Effector memory CD4-positive, alpha-beta T cell (primary cell): Measurements from ENCODE around the gene PBX1.

Source experiments
- DNase-seq, 3 donors: peaks; one replicate each; pipeline ENCODE4 v3.0.0-alpha.2; 2020
- H3K27ac ChIP-seq: 2 replicates; pipeline ENCODE4 v1.7.0; 2013; ENCODE audit warnings: mild to moderate bottlenecking, low read length, moderate library complexity; ENCODE audit not compliant: insufficient read depth, poor library complexity, severe bottlenecking
- H3K27me3 ChIP-seq: replicated peaks from 2 replicates; pipeline ENCODE4 v1.7.0; 2013; ENCODE audit warnings: mild to moderate bottlenecking, low read length; ENCODE audit not compliant: insufficient read depth, control insufficient read depth, poor library complexity, severe bottlenecking
- H3K36me3 ChIP-seq: 2 replicates; pipeline ENCODE4 v1.7.0; 2013; ENCODE audit warnings: mild to moderate bottlenecking, low read length, moderate library complexity; ENCODE audit not compliant: control insufficient read depth, insufficient read depth
- H3K4me1 ChIP-seq: 2 replicates; pipeline ENCODE4 v1.7.0; 2013; ENCODE audit warnings: low read length, mild to moderate bottlenecking; ENCODE audit not compliant: control insufficient read depth, insufficient read depth, poor library complexity, severe bottlenecking
- H3K4me3 ChIP-seq: 2 replicates; pipeline ENCODE4 v1.7.0; 2013; ENCODE audit warnings: low read length, low read depth, mild to moderate bottlenecking; ENCODE audit not compliant: insufficient read depth, poor library complexity, severe bottlenecking
- H3K9me3 ChIP-seq: 2 replicates; pipeline ENCODE4 v1.7.0; 2013; ENCODE audit warnings: mild to moderate bottlenecking, low read length, moderate library complexity; ENCODE audit not compliant: control insufficient read depth

PBX1 gene

DNA sequence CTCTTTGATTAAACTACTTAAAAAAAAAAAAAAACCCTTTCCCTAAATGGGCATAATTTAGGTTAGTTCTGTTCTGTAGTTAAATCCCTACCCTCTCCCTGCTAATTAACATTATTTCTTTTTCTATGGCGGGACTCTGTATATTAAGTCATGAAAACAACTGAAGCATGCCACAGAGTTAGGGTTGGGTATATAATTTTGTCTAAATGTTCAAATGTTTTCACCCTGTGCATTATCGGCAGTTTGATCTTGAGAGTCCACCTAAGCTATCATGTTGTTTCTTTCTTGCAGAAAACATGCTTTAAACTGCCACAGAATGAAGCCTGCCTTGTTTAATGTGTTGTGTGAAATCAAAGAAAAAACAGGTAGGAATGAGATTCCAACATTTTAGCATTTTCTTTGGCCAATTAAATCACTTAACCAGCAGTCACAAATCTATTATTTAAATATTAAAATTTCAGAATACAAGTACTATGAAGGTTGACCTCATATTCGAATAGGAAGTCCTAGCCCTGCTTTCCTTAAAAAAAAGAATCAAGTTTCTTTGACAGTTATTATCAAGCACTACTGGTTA is 4.0 kb downstream of the PBX1 start:
- Histone ChIP-seq H3K36me3 (no peaks in the 10 kb centered on the region), H3K27me3 (peaks cover 6% of the 10 kb centered on the region), H3K4me3 (no peak overlapping the region), H3K4me1 (peaks cover 4% of the 10 kb centered on the region), H3K27ac (no peak overlapping the region), H3K9me3 (no peaks in the 10 kb centered on the region)
- DNase-seq: no peak

DNA sequence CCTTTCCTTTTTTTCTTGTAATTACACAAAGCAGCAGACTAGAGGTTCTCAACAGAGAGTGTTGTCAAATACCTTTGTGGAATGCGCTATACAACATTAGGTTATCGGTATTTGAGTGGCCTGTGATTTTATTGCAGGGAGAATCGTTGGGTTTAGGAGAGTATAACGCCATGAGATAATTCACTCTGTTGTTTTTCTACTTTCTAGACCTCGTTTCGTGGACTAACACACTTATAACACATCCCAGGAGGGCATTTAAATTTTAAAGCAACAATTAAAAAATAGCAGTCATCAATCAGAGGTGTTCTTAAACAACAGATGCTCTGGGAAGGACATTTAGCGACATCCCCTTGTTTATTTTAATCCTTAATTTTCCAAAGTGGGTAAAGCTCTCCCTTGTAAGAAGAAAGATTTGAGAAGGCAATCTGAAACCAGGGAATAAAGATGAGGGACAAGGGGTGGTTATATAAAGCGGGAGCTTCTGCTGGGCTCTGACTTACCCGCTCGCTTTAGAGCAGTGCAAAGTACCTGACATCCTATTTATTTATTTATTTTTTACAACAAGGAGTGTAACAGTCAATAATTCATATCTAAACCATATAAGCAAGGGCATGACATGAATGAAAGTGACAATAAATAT is 4.9 kb downstream of the PBX1 start:
- no peak overlapping the region for H3K27ac ChIP-seq
- DNase-seq: no peak

GRCh38 chr1:164564378-164564777 is 5.4 kb downstream of the PBX1 start:
- Histone ChIP-seq H3K27ac (no peak overlapping the region), H3K4me3 (no peak overlapping the region), H3K9me3 (no peaks in the 10 kb centered on the region), H3K27me3 (peaks cover 6% of the 10 kb centered on the region), H3K4me1 (no peaks in the 10 kb centered on the region), H3K36me3 (no peaks in the 10 kb centered on the region)
- DNase-seq: no peak

More for the DNA sequence above, 4.9 kb downstream of the PBX1 start:
- H3K9me3 ChIP-seq: no peaks in the 10 kb centered on the region
- H3K4me3 ChIP-seq: no peak overlapping the region
- peaks cover 6% of the 10 kb centered on the region for H3K27me3 ChIP-seq
- no peaks in the 10 kb centered on the region for H3K36me3 ChIP-seq
- no peaks in the 10 kb centered on the region for H3K4me1 ChIP-seq

GRCh38 chr1:164565357-164565756 is 6.4 kb downstream of the PBX1 start:
- H3K9me3 ChIP-seq: no peaks in the 10 kb centered on the region
- H3K36me3 ChIP-seq: no peaks in the 10 kb centered on the region
- DNase-seq: no peak
- H3K27ac ChIP-seq: no peak overlapping the region
- H3K4me1 ChIP-seq: no peaks in the 10 kb centered on the region
- peaks cover 5% of the 10 kb centered on the region for H3K27me3 ChIP-seq
- H3K4me3 ChIP-seq: no peak overlapping the region

DNA sequence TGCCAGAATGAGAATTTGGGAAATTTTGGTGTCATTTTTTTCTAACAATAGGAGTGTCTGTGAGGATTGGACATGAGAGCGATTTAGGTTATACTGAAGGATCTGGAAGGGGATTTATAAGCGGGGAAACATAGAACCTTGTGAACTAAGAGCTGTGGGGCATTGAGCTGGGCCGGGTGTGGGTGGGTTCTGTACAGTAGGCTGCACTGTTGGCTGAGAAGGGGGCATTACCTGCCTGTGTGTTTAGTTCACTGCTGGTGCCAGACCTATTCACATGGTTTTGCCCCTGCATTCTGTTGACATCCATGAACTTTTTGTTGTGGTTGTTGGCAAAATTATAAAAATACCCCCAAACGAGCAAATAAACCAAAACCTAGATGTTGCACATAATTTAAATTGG is 8.8 kb downstream of the PBX1 start:
- Histone ChIP-seq H3K36me3 (no peaks in the 10 kb centered on the region), H3K9me3 (no peaks in the 10 kb centered on the region), H3K4me1 (no peaks in the 10 kb centered on the region), H3K27ac (no peak overlapping the region), H3K4me3 (no peak overlapping the region), H3K27me3 (no peaks in the 10 kb centered on the region)
- DNase-seq: no peak

DNA sequence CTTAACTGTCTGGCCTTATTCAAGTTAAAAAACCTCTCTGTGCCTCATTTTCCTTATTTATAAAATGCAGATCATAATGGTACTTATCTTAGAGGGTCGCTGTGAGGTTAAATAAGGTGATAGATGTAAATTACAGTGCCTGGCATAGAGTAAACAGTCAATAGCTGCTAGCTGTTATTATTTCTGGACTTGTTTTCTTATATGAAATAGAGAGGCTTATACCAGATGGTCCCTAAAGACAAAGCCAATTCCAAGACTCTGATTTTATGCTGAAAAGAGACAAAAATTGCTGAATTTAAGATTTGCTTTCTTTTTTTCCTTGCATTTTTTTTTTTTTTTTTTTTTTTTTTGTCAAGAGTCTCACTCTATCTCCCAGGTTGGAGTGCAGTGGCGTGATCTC is 10.3 kb downstream of the PBX1 start:
- no peak for DNase-seq
- H3K9me3 ChIP-seq: no peaks in the 10 kb centered on the region
- H3K27me3 ChIP-seq: no peaks in the 10 kb centered on the region
- no peak overlapping the region for H3K4me3 ChIP-seq
- H3K27ac ChIP-seq: no peak overlapping the region
- H3K36me3 ChIP-seq: no peaks in the 10 kb centered on the region
- no peaks in the 10 kb centered on the region for H3K4me1 ChIP-seq

DNA sequence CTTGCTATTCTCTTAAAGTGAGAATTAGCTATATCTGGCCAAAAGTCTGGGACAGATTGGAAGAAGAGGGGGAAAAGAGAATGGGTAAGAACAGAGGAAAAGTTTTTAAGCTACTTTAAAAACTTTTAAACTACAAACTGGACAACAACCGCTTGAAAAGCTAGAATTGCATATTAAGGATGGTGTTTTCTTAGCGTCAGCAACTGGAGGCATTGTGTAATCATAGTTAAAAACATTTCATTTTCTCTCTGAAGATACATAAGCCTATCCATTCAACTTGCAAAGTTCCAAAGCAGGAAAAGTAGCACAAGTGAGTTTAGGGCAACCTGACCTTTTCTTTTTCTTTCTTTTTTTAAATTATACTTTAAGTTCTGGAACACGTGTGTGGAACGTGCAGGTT is 10.9 kb downstream of the PBX1 start:
- no peaks in the 10 kb centered on the region for H3K4me1 ChIP-seq
- no peaks in the 10 kb centered on the region for H3K27me3 ChIP-seq
- no peaks in the 10 kb centered on the region for H3K9me3 ChIP-seq
- DNase-seq: no peak
- no peak overlapping the region for H3K27ac ChIP-seq
- no peak overlapping the region for H3K4me3 ChIP-seq
- H3K36me3 ChIP-seq: no peaks in the 10 kb centered on the region

- no peaks in the 10 kb centered on the region for H3K4me1 ChIP-seq
- no peaks in the 10 kb centered on the region for H3K27me3 ChIP-seq
- DNase-seq: no peak
- no peak overlapping the region for H3K27ac ChIP-seq
- no peaks in the 10 kb centered on the region for H3K9me3 ChIP-seq
- no peaks in the 10 kb centered on the region for H3K36me3 ChIP-seq
- H3K4me3 ChIP-seq: no peak overlapping the region
These were observed 12.3 kb downstream of the PBX1 start for GRCh38 chr1:164571333-164571732.

- Histone ChIP-seq H3K27me3 (no peaks in the 10 kb centered on the region), H3K27ac (no peak overlapping the region), H3K36me3 (no peaks in the 10 kb centered on the region), H3K4me3 (no peak overlapping the region), H3K9me3 (no peaks in the 10 kb centered on the region), H3K4me1 (no peaks in the 10 kb centered on the region)
- DNase-seq: no peak
These were observed 16.4 kb downstream of the PBX1 start for GRCh38 chr1:164575356-164575886.
